Tracheal epithelial cell (primary cell): ENCODE measurements around the gene PRR16. TPM values are rescaled to one million over a fixed set of nuclear protein-coding genes. Genes with fewer than 3 reads are reported as not detected.

ENCODE experiments used
- total RNA-seq: library from RNA; depleted of rRNA; stranded (reverse); fragments of >200 nt; gene quantifications from 2 replicates; pipeline ENCODE4 v1.2.1, GENCODE V29; 2014

Gene PRR16
- total RNA-seq = 0.48 TPM in 1 of 2 replicates, not detected in the other

GRCh38 chr5:120463991-120464626, at the start of gene PRR16:
PRR16 (plus strand) TSS chr5:120464300.

